Endothelial cell of umbilical vein (primary cell): ENCODE data around the gene NTN3. TPM values are rescaled to one million over a fixed set of nuclear protein-coding genes. Genes with fewer than 3 reads are reported as not detected.

Source experiments
- BruUV-seq: library from RNA; stranded (reverse); fragments of 400-500 nt; replicated peaks from 2 replicates; lab custom pipeline; 2021; lab: Mats Ljungman, UMichigan
- CTCF ChIA-PET: fragments of 300-600, 350-600 bp; sonication (Branson Sonifier 250); formaldehyde crosslinking; loops from one replicate; lab custom pipeline; 2021; ENCODE audit warnings: antibody characterized with exemption, inconsistent platforms; lab: Charles Lee
- POLR2A ChIA-PET: fragments of 300-600, 350-600 bp; sonication (Branson Sonifier 250); formaldehyde crosslinking; loops from one replicate; lab custom pipeline; 2021; ENCODE audit warnings: antibody characterized with exemption, inconsistent platforms; lab: Charles Lee
- DNase-seq: peaks from one replicate; pipeline ENCODE4 v3.0.0-alpha.2; 2011; ENCODE audit warnings: low read depth, low spot score
- FAIRE-seq: peaks from 2 replicates; lab custom pipeline; 2011; peaks lifted over from hg19 to GRCh38; lab: Jason Lieb, UNC
- H2AFZ ChIP-seq: 2 replicates; pipeline ENCODE4 v1.6.0; 2012; ENCODE audit warnings: low read depth, low read length, control low read depth, inconsistent platforms
- H3K27ac ChIP-seq: 2 replicates; pipeline ENCODE4 v1.5.1; 2011; ENCODE audit warnings: low read depth, mild to moderate bottlenecking, control low read depth, low read length, moderate library complexity; ENCODE audit not compliant: insufficient read depth
- H3K27me3 ChIP-seq, 2 experiments: 2 replicates each; pipeline versions ENCODE4 v1.6.0 to v1.6.1; 2011; ENCODE audit warnings: low read length in 2 of 2, mixed read lengths in 1 of 2; ENCODE audit not compliant: control insufficient read depth in 2 of 2, insufficient read depth in 2 of 2
- H3K36me3 ChIP-seq, 2 experiments: 2 replicates in 1 of 2; 3 replicates in 1 of 2; pipeline ENCODE4 v1.5.1; 2011; ENCODE audit warnings: low read length in 2 of 2, mild to moderate bottlenecking in 1 of 2, moderate library complexity in 1 of 2; ENCODE audit not compliant: control insufficient read depth in 2 of 2, insufficient read depth in 2 of 2; ENCODE audit errors: extremely low read depth in 1 of 2
- H3K4me1 ChIP-seq: 3 replicates; pipeline ENCODE4 v1.5.1; 2011; ENCODE audit warnings: mild to moderate bottlenecking, low read length; ENCODE audit not compliant: control insufficient read depth, insufficient read depth; ENCODE audit errors: extremely low read depth
- H3K4me2 ChIP-seq: 2 replicates; pipeline ENCODE4 v1.6.1; 2011; ENCODE audit warnings: low read length, control low read depth, mixed read lengths; ENCODE audit not compliant: insufficient read depth
- H3K4me3 ChIP-seq, 3 experiments: fragments of 200-600 bp in 1 of 3; sonication (generic), shearing (Covaris generic) in 1 of 3; replicated peaks in 1 of 3; 2 replicates each; pipeline ENCODE4 v1.5.1; 2011 to 2016; ENCODE audit warnings: control low read depth in 3 of 3, low read length in 3 of 3, mild to moderate bottlenecking in 2 of 3, inconsistent platforms in 1 of 3, low read depth in 1 of 3, moderate library complexity in 1 of 3; ENCODE audit not compliant: insufficient read depth in 1 of 3
- H3K79me2 ChIP-seq: 2 replicates; pipeline ENCODE4 v1.6.0; 2012; ENCODE audit warnings: low read length, inconsistent platforms; ENCODE audit not compliant: control insufficient read depth, insufficient read depth
- H3K9ac ChIP-seq: replicated peaks from 2 replicates; pipeline ENCODE3; 2011; ENCODE audit warnings: low read length, control low read depth; ENCODE audit not compliant: insufficient read depth; ENCODE audit errors: extremely low read depth
- H3K9me1 ChIP-seq: replicated peaks from 3 replicates; pipeline ENCODE4 v1.6.0; 2011; ENCODE audit warnings: mild to moderate bottlenecking, low read length; ENCODE audit not compliant: control insufficient read depth, insufficient read depth; ENCODE audit errors: extremely low read depth
- H3K9me3 ChIP-seq: replicated peaks from 2 replicates; pipeline ENCODE4 v1.5.1; 2012; ENCODE audit warnings: low read length, inconsistent platforms; ENCODE audit not compliant: control insufficient read depth, insufficient read depth
- H4K20me1 ChIP-seq: replicated peaks from 2 replicates; pipeline ENCODE3; 2011; ENCODE audit warnings: mild to moderate bottlenecking, low read length; ENCODE audit not compliant: control insufficient read depth, insufficient read depth; ENCODE audit errors: extremely low read depth
- JUN ChIP-seq: IDR thresholded peaks from 2 replicates; pipeline ENCODE4 v1.6.1; 2011; ENCODE audit warnings: borderline replicate concordance, low read depth; ENCODE audit not compliant: insufficient read length, insufficient read depth
- MYC ChIP-seq: IDR thresholded peaks from one replicate; pipeline ENCODE4 v1.6.1; 2011; ENCODE audit warnings: mild to moderate bottlenecking, low read depth, low read length
- POLR2A ChIP-seq: IDR thresholded peaks from 2 replicates; pipeline ENCODE4 v1.6.1; 2012; ENCODE audit warnings: low read depth, mild to moderate bottlenecking, control low read depth, low read length
- POLR2AphosphoS5 ChIP-seq: IDR thresholded peaks from 2 replicates; pipeline ENCODE4 v1.6.1; 2012; ENCODE audit warnings: low read depth, mild to moderate bottlenecking, control low read depth, low read length, moderate library complexity; ENCODE audit not compliant: insufficient read depth
- dilution Hi-C: fragments of 300-500 bp; cut with MboI; formaldehyde crosslinking; loops from one replicate; pipeline ENCODE4 v1.15.0; 2019; ENCODE audit warnings: low sequenced_read_pairs; ENCODE audit not compliant: extremely low pct_ligation_motif_present
- intact Hi-C: fragments of 100-400 bp; cut with micrococcal nuclease; formaldehyde crosslinking; loops from one replicate; pipeline ENCODE4 v1.10.0; 2022
- polyA plus RNA-seq, 4 experiments: library from polyadenylated mRNA; depleted of rRNA in 3 of 4; stranded (reverse) in 3 of 4; unstranded in 1 of 4; fragments of >200 nt; gene quantifications; 2 replicates each; pipeline versions ENCODE4 v1.2.1 to v1.2.3, GENCODE V29; 2011 to 2012; ENCODE audit warnings: missing spikeins in 1 of 4
- total RNA-seq: library from RNA; stranded (reverse); gene quantifications from 2 replicates; pipeline ENCODE4 v1.2.3, GENCODE V29; 2021

Gene NTN3
- total and polyA plus RNA-seq, 2 donors (not counting 3 experiments of a cell fraction or from before 2014, with no cell fraction given) = 0.15 TPM; not detected in 1

DNA sequence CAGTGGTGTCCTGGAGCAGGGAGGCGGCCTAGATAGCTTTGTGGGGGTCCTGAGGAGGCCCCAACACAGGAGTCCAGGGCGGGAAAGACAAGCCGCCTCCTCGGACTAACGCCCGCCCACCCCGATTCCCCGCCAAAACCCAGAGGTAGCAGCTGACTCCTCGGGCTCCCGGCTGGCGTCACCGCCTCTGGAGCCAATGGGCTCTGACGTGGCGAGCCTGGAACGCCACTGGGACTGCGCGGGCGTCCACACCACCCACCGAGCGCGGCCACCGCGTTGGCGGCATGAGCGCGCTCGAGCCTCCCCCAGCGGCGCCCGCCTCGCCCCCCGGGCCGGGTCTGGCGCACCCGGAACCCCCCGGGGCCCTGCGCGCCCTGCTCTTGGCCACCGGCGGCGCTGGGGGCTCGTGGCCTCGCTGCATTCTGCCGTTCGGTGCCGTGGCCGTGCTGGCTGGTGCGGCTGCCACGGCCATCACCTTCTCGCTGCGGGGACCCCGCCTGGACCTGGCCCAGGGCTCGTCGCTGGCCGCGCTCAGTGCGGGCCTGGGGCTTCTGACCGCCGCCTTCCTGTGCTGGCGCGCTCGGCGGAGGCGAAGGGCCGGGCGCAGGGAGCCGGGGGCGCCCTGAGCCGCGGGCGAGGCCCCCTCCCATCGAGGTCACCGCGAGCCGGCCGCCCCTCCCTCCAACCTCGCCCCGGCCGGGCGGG lies 3.4 kb upstream of the NTN3 start:
- peak overlapping the region; percentile 34 for H3K9ac ChIP-seq
- peak overlapping the region; percentile 27 to 36 (median 34) for H3K4me3 ChIP-seq
- FAIRE-seq = peak; percentile 68
- no peak overlapping the region for H3K27ac ChIP-seq
- peaks cover 18 to 22% of the 10 kb centered on the region in 2 experiments for H3K27me3 ChIP-seq
- CTCF ChIA-PET = interaction anchor here (1.0 to 1.4 kb wide), 2 partner anchors 37 to 444 kb away, joined by 3 to 4 read pairs; no protein-coding TSS in a partner anchor
- POLR2A ChIA-PET = no interaction called here
- H2AFZ ChIP-seq = peak overlapping the region; percentile 61
- no peaks in the 10 kb centered on the region for H3K9me1 ChIP-seq
- dilution Hi-C loops (no loop called here), intact Hi-C loops (no loop called here)
- no peaks in the 10 kb centered on the region for H3K9me3 ChIP-seq
- H3K79me2 ChIP-seq = no peaks in the 10 kb centered on the region
- no TSS peak for BruUV-seq
- TF ChIP-seq POLR2AphosphoS5 (peak; percentile 70), MYC (no peak)
- peak; percentile 42 for DNase-seq
- no peaks in the 10 kb centered on the region for H4K20me1 ChIP-seq
- peaks cover 5% of the 10 kb centered on the region for H3K4me1 ChIP-seq
- H3K36me3 ChIP-seq = no peaks in the 10 kb centered on the region
- H3K4me2 ChIP-seq = peak overlapping the region; percentile 75

- H3K4me3 ChIP-seq = peak overlapping the region; percentile 26 to 36 (median 27)
- intact Hi-C loops = no loop called here
- dilution Hi-C loops = no loop called here
- no peaks in the 10 kb centered on the region for H3K9me1 ChIP-seq
- H3K79me2 ChIP-seq = no peaks in the 10 kb centered on the region
- TF ChIP-seq POLR2A = no peak
- TF ChIP-seq JUN = no peak
- H4K20me1 ChIP-seq = no peaks in the 10 kb centered on the region
- H3K36me3 ChIP-seq = no peaks in the 10 kb centered on the region
- peak; percentile 26 for FAIRE-seq
- peaks cover 5% of the 10 kb centered on the region for H3K4me1 ChIP-seq
- ChIA-PET CTCF (interaction anchor here (1.6 kb wide), 1 partner anchor 9 kb away, joined by 5 read pairs; the partner anchor contains the start of gene TEDC2), POLR2A (no interaction called here)
- H3K9me3 ChIP-seq = no peaks in the 10 kb centered on the region
- peak overlapping the region; percentile 75 for H3K4me2 ChIP-seq
- H2AFZ ChIP-seq = peak overlapping the region; percentile 61
- peak; percentile 14 for DNase-seq
- no peak overlapping the region for H3K27ac ChIP-seq
- H3K27me3 ChIP-seq = peaks cover 18 to 22% of the 10 kb centered on the region in 2 experiments
- H3K9ac ChIP-seq = peak overlapping the region; percentile 19
- BruUV-seq = no TSS peak
Measured at GRCh38 chr16:2468233-2468724, 2.8 kb upstream of the NTN3 start.
